Hematopoietic multipotent progenitor cell treated with erythropoietin and hydrocortisone succinate and interleukin-3 and kit ligand, for 8 days (in vitro differentiated cells): ENCODE data around the gene UBA3.

Experiments
- DNase-seq: peaks from one replicate; pipeline ENCODE4 v3.0.0-alpha.2; 2015

The UBA3 gene

DNA sequence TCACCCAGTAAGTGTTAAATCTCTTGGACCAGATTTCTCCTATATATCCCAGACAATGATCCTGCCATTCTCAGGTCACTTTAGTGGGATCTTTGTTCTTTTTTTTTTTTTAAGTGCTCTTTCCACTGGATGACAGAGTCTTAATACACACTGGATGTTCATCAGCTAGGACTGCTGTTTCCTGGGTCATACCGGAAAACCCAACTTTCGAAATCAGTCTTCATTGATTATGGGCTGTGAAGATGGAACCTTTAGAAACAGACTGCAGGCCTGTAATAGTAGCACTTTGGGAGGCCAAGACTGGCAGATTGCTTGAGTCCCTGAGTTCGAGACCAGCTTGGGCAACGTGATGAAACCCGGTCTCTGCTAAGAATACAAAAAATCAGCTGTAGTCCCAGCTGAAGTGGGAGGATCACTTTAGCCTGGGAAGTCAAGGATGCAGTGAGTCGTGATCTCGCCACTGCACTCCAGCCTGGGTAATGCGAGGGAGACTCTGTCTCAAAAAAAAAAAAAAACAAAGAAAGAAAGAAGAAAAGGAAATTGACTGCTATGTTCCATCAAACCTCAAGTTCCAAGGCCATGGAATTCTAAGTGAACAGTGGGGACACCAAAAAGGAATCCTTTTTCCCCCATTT, 69.0 kb downstream of the UBA3 start:
- DNase-seq = no peak

DNA sequence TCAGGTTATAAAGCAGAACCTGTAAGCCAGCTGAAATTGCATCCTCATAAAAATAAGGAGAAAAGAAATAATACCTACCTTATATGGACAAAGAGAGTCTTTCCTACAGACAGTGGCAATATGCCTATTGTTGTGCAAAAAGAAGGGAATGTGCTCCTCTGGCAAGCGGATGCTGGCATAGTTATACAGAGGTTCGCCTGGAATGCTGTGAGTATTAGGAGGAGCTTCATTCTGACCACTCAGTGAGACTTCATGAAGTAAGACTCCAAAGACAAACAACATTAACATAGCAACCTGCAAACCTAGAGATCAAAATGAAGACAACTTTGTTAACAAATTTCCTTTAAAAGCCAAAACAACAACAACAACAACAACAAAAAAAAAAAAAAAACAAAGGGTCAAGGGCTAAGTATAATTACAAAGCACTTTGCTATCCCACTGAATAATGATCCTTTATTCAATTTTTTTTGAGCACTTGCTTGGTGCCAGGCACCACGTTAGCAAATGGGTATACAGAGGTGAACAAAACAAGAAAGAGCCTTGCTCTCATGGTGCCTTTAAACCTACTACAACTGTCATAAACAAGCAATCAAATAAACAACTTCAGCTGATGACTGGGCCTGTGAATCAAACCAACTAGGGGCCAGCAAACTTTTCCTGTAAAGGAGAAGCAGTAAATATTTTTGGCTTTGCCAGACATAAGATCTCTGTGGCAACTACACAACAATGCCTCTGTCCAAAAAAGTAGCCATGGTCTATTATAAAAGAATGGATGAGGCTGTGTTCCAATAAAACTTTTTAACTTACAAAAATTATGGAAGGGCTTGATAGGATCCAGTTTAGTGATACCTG, 70.4 kb downstream of the UBA3 start:
- DNase-seq = no peak

DNA sequence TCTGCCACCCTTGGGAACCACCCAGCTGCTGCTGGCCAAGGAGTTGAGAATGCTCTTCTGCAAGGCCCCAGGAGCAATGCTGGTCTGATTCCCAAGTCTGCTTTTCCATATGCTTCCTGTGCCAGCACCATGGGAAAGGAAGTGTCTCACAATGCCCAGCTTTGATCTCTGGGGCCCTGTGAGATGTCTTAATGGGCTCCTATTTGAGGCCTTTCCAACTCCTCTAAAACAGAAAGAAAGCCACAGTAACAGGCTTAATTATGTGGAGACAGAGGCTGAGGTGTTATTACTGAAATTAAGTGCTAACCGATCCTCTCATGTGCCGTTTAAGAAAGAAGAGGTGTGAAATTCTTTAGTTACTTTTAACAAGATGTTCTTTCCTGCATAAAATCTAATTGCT, 71.2 kb downstream of the UBA3 start:
- no peak for DNase-seq

GRCh38 chr3:69005791-69006482, 74.2 kb downstream of the UBA3 start:
- no peak for DNase-seq

DNA sequence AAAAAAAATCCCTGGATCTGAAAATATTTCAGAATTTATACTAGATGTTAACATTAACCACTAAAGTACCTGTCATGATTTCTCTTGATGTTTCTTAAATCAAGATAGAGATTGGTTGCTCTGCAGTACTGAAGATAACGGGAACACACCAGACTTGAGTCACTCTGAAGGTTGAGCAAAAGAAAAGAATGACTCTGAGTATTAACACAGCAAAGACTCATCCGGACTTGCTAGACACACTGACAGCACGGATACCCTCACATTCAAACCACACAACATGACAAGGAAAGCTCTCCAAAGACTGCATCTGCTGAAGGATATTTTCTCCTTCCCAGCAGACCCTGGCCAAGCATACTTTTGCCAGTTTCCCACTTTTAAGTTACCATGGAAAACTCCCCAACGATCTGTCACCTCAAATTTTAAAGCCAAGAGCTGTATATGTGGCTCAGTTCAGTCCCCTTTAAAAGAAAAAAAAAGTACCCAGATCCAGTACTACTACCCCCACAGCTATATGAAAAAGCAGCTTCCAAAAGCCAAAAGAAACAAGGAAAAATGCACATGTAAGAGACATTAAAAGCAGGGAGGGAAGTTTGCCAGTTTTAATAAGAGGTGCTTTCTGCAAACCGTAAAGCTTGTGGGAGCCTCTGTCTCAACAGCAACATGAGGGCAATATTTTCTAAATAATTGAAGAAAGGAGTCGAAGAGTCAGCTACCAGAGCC, 74.9 kb downstream of the UBA3 start:
- no peak for DNase-seq
